GM10266 (cell line): ENCODE data around the gene UVRAG.
"Not testable (repeated sequence)": the region's sequence is repeated elsewhere in the genome, so short reads cannot be mapped to it uniquely, and the experiment has no call there.

Experiments used
- DNase-seq: peaks from one replicate; pipeline ENCODE4 v3.0.0; 2012; ENCODE audit errors: extremely low spot score
- TF ChIP-seq, protein P1 (sequence below): IDR thresholded peaks from 2 replicates; pipeline ENCODE4 v1.5.1; 2012; ENCODE audit warnings: mild to moderate bottlenecking, low read depth; ENCODE audit not compliant: control insufficient read depth, insufficient read depth; ENCODE audit errors: missing control alignments

UVRAG gene

DNA sequence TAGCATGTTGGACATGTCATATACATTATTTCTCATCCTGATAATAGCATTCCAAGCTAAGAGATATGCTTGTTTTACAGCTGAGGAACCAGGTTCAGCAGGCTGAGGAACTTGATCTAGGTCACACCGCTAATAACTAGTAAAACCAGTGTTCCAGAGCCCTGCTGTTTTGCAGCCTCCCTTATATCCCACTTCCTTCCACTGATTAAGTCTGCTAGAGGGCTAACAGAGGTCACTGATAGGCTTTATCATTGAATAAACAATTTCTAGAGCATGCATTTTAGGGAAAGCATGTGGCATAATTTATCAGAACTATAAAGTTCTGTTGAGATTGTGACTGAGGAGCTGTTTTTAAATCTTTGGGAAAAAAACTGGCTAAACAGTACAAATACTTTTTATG lies 54.0 kb downstream of the UVRAG start:
- TF ChIP-seq, protein P1, sequence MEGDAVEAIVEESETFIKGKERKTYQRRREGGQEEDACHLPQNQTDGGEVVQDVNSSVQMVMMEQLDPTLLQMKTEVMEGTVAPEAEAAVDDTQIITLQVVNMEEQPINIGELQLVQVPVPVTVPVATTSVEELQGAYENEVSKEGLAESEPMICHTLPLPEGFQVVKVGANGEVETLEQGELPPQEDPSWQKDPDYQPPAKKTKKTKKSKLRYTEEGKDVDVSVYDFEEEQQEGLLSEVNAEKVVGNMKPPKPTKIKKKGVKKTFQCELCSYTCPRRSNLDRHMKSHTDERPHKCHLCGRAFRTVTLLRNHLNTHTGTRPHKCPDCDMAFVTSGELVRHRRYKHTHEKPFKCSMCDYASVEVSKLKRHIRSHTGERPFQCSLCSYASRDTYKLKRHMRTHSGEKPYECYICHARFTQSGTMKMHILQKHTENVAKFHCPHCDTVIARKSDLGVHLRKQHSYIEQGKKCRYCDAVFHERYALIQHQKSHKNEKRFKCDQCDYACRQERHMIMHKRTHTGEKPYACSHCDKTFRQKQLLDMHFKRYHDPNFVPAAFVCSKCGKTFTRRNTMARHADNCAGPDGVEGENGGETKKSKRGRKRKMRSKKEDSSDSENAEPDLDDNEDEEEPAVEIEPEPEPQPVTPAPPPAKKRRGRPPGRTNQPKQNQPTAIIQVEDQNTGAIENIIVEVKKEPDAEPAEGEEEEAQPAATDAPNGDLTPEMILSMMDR: no peak
- no peak for DNase-seq

DNA sequence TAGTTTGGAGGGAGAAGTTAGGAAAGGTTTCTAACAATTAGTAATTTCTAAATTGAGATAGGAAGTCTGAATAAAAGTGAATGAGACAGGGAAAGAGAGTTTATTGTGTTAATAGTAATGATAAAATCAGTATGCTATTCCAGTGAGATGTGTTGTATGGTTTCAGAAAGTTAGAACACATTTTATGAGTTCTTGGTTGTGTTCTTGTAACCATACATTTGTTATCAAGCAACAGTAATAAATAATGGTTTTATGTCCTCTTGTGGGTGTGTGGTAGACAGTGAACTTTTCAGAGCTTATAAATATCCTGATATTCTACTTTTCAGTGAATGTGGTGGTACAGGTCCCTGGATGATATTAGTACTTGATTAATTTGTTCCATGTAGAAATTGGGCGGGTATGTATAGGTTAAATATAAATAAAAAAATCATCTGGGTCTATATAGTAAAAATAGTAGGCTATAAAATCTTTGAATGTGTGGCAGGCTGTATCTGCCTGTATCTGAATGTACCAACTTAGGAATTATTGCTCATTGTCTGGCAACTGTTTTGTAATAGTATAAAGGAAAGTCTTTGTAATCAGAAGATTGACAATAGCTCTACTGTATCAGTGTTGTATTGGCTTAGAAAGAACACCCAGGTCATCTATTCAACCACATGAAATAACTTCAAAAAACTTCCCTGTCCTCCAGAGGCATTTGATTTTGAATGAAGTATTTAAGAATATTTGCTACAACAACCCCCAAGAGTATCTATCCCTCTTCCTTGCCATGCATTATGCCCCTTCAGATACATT lies 54.8 kb downstream of the UVRAG start:
- no peak for DNase-seq
- TF ChIP-seq, protein P1: no peak

DNA sequence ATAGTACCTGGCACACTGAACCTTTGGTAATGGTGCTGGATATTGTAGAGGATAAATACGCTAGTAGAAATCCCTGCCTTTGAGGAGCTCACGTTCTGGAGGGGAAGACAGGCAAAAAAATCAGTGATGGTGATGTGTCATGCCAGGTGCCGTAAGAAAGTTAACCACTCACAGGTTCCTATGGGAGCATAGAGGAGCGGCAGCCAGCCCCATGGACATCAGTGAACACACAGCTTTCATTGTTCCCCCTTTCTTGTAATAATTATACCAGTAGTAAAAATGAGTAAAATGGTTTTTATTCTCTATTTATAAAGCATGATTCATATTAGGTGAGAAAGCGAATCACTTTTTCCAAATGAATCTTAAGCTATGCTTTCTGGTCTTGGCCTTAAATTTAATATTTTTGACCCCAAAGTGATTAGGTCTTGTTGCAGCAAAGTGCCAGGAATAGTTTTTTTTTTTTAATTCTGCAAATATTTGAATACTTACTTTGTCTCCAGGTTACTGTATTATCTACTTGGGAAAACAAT lies 57.9 kb downstream of the UVRAG start:
- TF ChIP-seq, protein P1: no peak
- DNase-seq: peak; percentile 28

DNA sequence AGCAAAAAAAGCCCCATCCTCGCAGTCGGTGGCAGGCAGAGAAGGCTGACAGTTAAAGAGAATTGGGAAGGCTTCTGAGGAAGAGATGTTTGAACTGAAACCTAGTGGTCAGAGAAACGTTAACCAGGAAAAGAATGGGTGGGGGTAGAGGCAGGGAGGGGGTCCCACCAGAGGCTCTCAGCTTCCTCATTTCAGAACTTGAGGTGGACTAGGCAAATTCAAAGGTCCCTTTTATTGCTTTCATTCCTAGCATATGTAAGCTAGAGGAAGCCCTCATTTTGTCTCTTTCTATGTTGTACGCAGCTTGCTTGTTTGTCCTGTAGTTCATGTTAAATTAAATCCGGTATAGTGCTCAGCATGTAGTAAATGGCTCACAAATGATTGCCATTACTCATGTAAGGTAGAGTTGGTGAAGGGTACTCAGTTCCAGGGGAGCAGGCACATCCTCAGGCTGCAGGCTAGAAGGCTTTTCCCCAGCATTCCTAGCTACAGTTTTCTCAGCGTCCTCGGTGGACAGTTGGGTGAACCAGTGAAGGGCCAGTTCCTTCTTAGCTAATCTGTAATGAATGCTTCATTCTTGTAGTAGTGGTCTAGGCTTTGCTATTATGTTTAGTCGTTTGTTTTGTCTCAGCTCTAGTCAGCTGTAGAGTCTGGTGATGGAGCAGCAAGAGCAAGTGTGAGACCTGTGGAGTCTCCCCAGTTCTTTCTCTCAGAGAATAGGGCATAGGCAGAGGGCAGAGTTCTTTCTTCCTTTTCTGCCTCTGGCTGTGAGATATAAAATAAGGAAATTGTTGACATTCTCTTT lies 58.6 kb downstream of the UVRAG start:
- TF ChIP-seq, protein P1: no peak
- DNase-seq: peak; percentile 59

DNA sequence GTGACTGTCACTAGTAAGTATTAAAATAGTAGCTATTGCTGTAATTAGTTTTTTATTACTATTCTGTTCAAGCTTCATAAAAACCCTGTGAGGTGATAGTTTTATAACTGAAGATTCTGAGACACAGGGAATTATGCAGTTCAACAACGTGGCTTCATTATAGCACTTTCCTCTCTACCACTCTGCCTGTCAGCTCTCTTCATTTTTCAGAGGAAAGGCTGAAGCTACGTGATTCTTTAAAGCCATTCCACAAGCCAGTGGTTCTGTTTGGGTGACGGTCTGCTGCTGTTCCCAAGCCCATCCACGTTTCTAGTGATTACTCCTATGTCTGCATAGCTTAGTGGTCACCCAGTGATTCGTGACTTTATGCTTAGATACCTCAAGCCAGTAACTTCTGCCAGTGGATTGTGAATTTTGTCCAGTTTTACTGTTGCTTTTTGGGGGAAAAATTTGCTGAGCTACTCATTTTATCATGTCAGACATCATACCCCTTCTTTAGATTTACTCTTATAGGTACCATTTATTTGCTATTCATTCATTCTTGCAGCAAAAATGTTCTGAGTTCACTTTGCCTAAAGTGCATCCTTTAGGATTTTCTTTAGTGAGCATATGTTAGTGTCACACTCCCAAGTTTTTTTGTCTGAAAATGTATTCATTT lies 59.8 kb downstream of the UVRAG start:
- DNase-seq: no peak
- TF ChIP-seq, protein P1: no peak

DNA sequence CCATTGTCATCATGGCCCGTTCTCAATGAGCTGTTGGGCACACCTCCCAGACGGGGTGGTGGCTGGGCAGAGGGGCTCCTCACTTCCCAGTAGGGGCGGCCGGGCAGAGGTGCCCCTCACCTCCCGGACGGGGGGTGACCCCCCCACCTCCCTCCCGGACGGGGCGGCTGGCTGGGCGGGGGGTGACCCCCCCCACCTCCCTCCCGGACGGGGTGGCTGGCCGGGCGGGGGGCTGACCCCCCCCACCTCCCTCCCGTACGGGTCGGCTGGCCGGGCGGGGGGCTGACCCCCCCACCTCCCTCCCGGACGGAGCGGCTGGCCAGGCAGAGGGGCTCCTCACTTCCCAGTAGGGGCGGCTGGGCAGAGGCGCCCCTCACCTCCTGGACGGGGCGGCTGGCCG lies 62.3 kb downstream of the UVRAG start:
- DNase-seq: not testable (repeated sequence)

DNA sequence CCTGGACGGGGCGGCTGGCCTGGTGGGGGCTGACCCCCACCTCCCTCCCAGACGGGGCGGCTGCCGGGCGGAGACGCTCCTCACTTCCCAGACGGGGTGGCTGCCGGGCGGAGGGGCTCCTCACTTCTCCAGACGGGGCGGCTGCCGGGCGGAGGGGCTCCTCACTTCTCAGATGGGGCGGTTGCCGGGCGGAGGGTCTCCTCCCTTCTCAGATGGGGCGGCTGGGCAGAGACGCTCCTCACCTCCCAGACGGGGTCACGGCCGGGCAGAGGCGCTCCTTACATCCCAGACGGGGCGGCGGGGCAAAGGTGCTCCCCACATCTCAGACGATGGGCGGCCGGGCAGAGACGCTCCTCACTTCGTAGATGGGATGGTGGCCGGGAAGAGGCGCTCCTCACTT lies 62.9 kb downstream of the UVRAG start:
- DNase-seq: not testable (repeated sequence)

DNA sequence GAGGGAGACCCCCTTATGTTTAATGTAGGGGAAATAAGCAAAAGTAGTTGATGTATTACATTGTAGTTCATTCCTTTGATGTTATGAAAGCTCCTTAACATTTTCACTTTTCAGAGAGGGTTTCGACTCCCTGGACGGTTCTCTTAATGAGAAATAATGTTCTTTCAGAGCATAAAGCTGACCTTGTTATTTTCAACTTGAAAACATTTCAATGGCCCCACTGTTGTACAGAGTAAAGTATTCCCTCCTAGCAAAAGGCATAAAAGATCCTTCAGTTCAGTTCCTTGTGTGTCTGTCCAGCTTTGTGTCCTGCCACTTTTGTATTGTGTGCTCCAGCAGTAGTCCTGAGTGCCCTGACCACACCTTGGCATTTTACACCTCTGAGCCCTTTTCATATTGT lies 63.9 kb downstream of the UVRAG start:
- TF ChIP-seq, protein P1: no peak
- no peak for DNase-seq
